ENCODE measurements around the gene EXOC1L. TPM values are rescaled to one million over a fixed set of nuclear protein-coding genes. Genes with fewer than 3 reads are reported as not detected.

The EXOC1L gene
- not detected for total RNA-seq
- polyA plus RNA-seq: under 1 TPM in 1 of 2 donors, not detected in 1; 0.12 TPM
- long read RNA-seq, donor 1: 0 reads
- long read RNA-seq, donor 2: 0 reads
- long read RNA-seq, donor 3: 0 reads

- peaks cover 0 to 5% (median 0%) of the 10 kb centered on the region in 11 donors for H3K9me3 ChIP-seq
- TF ChIP-seq CTCF (IDR thresholded peaks at IDR 0.05): no peak
- WGBS, 2 donors: 4 to 6% methylated on average over 13 of the region's 13 CpGs
- H3K4me1 ChIP-seq: peaks cover 0 to 3% (median 0%) of the 10 kb centered on the region in 9 donors
- no peaks in the 10 kb centered on the region for H3K36me3 ChIP-seq
- H3K27ac ChIP-seq: no peak within 1 kb of the TSS
- ATAC-seq: peak in 1 of 8 donors; percentile 42
- H3K4me3 ChIP-seq: peak within 1 kb of the TSS in 6 of 10 donors; percentile 16 to 36 (median 29)
- no peak for DNase-seq
- intact Hi-C loops (cut with DNase I): no loop called here
- H3K27me3 ChIP-seq: peaks cover 0 to 38% (median 13%) of the 10 kb centered on the region in 7 donors
Observed at GRCh38 chr4:55819634-55820033, at the start of gene EXOC1L. EXOC1L (plus strand) TSS chr4:55819790; CDS start chr4:55820027, 237 bp downstream.

- TF ChIP-seq CTCF (IDR thresholded peaks at IDR 0.05): no peak
- 81 to 89% methylated on average over 3 of the region's 3 CpGs for WGBS, 2 donors
- intact Hi-C loops (cut with DNase I): no loop called here
- H3K27me3 ChIP-seq: peaks cover 0 to 6% (median 0%) of the 10 kb centered on the region in 7 donors
- ATAC-seq (no peak), DNase-seq (no peak)
- H3K4me1 ChIP-seq: peaks cover 0 to 10% (median 0%) of the 10 kb centered on the region in 9 donors
- no peaks in the 10 kb centered on the region for H3K36me3 ChIP-seq
- no peak overlapping the region for H3K27ac ChIP-seq
- H3K4me3 ChIP-seq: no peak overlapping the region
- H3K9me3 ChIP-seq: peaks cover 0 to 3% (median 0%) of the 10 kb centered on the region in 11 donors
Observed at GRCh38 chr4:55770662-55771061, 48.9 kb upstream of the EXOC1L start.

GRCh38 chr4:55781341-55781740 is 38.2 kb upstream of the EXOC1L start:
- ATAC-seq: no peak
- no peak for DNase-seq
- WGBS, 2 donors: 89 to 94% methylated on average over 2 of the region's 2 CpGs
- no peak for TF ChIP-seq CTCF (IDR thresholded peaks at IDR 0.05)
- Histone ChIP-seq H3K4me3 (no peak overlapping the region), H3K4me1 (no peaks in the 10 kb centered on the region), H3K27me3 (peaks cover 0 to 8% (median 0%) of the 10 kb centered on the region in 7 donors), H3K27ac (no peak overlapping the region), H3K9me3 (peaks cover 0 to 9% (median 0%) of the 10 kb centered on the region in 11 donors), H3K36me3 (no peaks in the 10 kb centered on the region)
- intact Hi-C loops (cut with DNase I): no loop called here

GRCh38 chr4:55781812-55782211 is 37.8 kb upstream of the EXOC1L start:
- H3K27ac ChIP-seq: no peak overlapping the region
- DNase-seq (no peak), ATAC-seq (no peak)
- H3K9me3 ChIP-seq: peaks cover 0 to 4% (median 0%) of the 10 kb centered on the region in 11 donors
- H3K36me3 ChIP-seq: no peaks in the 10 kb centered on the region
- H3K4me3 ChIP-seq: no peak overlapping the region
- no peak for TF ChIP-seq CTCF (IDR thresholded peaks at IDR 0.05)
- intact Hi-C loops (cut with DNase I): no loop called here
- 45% methylated on average over 1 of the region's 1 CpG for WGBS, 2 donors
- H3K4me1 ChIP-seq: no peaks in the 10 kb centered on the region
- H3K27me3 ChIP-seq: peaks cover 0 to 8% (median 0%) of the 10 kb centered on the region in 7 donors

All from heart right ventricle (tissue), 16 donors.